Retina (tissue), 1 donor: ENCODE data around the gene SVOP.
"Not testable (repeated sequence)": the region's sequence is repeated elsewhere in the genome, so short reads cannot be mapped to it uniquely, and the experiment has no call there.

Experiments
- DNase-seq: peaks from one replicate; pipeline ENCODE4 v3.0.0-alpha.2; 2016

Gene SVOP, protein sequence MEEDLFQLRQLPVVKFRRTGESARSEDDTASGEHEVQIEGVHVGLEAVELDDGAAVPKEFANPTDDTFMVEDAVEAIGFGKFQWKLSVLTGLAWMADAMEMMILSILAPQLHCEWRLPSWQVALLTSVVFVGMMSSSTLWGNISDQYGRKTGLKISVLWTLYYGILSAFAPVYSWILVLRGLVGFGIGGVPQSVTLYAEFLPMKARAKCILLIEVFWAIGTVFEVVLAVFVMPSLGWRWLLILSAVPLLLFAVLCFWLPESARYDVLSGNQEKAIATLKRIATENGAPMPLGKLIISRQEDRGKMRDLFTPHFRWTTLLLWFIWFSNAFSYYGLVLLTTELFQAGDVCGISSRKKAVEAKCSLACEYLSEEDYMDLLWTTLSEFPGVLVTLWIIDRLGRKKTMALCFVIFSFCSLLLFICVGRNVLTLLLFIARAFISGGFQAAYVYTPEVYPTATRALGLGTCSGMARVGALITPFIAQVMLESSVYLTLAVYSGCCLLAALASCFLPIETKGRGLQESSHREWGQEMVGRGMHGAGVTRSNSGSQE

DNA sequence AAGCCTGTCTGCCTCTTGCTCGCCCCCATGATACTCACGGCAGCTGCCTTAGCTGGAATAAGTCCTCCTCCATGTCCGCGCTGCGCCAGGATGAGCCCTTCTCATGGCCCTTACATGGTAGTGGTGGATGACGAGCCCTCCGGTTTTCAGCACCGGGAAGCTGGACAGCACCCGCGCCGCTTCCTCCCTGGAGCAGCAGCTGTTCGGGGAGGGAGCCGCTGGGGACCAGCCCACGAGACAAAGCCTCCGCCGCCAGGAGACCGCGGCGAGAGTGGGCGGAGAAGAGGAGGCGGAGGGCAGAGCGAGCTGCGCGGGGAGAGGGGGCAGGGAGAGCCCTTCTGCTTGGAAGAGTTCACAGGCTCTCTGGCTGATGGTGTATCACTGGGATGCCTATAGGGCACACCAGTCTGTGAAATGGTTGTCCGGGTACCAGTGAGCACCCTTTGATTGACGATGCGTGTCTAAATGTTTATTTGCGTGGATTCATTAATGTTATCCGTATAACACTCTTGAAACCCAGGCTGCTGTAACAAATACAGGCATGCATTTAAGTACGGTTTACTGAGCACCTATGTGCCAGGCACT lies at the start of gene SVOP:
SVOP (minus strand) TSS at position 273 of the 585 bp plus-strand sequence; CDS start at position 73, 200 bp downstream.
- peak; percentile 94 for DNase-seq

DNA sequence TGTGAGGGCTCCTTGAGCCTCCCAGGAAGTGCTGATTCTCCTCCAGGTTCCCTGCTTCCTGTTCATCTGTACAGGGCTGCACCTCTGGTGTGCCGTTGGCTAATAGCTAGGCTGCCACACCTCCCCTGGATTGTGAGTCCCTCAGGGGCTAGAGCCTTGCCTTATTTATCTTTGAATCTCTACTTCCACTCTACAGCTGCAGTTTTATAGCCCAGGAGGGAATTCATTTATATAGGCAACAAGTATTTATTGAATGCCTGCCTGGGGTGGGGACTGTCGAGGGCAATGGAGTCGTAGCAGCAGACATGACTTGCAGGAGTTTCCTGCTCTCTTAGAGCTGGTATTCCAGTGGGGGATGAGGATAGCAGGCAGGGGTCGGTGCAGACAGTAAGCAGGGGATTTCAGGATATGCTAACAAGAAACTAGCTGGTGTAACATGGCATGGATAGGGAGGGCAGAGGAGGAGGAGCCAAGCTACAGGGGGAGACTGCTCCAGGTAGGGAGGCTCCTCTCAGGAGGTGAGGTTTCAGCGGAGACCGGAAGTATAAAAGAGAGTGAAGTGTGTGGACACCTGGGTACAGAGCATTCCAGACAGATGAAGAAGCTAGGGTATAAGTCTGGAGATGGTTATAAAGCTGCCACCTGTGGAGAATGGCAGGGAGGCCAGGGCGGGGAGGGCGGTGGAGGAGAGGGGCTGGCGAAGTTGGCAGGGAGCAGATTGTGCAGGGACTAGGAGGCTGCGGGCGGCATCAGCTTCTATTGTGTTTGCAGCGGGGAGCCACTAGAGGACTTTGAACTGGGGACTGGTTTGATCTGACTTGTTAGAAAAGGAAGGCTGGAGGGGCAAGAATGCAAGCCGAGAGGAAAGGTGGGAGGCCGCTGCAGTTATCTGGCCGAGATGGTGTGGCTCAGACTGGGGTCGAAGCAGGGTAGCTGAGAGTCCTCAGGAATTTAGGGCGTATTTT lies 48.7 kb upstream of the SVOP start:
- DNase-seq, result no peak

DNA sequence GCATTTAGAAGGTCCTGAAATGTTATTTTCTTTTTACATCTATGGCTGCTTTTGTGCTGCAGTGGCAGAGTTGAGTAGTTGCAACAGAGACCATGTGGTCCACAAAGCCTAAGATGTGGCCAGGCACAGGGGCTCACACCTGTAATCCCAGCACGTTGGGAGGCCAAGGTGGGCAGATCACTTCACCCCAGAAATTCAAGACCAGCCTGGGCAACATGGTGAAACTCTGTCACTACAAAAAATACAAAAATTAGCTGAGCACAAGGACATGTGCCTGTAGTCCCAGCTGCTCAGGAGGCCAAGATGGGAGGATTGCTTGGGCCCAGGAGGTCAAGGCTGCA lies 45.0 kb upstream of the SVOP start:
- DNase-seq, result no peak

DNA sequence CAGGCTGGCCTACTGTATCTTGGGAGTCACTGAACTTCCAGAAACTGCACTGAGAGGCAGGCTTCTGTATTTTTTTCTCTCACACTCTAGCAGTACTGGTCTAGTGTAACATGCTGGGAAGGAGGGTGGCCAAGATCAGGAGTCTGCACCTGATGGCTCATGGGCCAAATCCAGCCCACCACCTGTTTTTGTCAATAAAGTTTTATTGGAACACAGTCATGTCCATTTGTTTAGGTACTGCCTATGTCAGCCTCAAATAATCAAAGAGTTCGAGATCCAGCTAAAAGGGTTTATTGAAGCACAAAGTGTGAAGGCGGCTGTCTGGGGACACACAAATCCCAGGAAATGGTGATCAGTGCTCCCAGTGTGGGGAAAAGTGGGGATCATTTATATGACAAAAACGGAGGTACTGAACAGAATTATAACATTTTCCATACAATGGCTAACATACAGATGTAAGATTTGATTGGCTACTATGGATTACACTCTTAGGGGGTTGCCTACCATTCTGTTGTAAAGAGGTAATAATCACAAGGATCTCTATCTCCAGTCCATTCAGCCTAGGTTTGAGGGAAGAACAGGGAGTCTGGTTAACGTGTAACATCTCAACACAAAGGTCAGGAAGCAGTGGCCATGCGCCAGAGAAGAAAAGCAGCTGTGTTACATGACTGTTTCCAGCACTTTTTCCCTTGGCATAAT lies 44.4 kb upstream of the SVOP start:
- no peak for DNase-seq

DNA sequence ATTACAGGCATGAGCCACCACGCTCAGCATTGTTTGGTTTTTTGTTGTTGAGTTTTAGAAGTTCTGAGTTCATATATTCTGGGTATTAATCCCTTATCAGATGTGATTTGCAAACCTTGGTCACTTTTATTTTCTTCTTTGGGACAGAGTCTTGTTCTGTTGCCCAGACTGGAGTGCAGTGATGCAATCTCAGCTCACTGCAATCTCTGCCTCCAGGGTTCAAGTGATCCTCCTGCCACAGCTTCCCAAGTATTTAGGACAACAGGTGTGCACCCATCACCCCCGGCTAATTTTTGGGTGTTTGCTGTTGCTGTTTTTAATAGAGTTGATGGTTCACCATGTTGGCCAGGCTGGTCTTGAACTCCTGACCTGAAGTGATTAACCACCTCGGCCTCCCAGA lies 43.3 kb upstream of the SVOP start:
- DNase-seq, result no peak

DNA sequence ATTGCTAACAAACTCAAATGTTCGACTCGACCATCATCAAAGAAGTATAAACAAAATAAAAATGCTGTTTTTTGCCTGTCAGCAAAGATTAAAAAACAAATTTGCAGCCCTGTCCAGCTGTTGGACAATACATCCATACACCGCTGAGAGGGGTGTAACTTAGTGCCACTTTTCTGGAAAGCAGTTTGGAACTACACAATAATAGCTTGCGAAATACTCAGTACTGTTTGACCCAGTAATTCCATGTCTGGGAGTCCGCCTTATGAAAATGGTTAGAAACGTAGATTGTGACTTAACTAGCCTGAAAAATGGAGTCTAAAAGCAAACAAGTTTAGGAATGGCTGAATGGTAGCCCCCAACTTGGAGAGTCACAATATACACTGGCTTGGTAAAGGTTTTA lies 37.9 kb upstream of the SVOP start:
- no peak for DNase-seq

DNA sequence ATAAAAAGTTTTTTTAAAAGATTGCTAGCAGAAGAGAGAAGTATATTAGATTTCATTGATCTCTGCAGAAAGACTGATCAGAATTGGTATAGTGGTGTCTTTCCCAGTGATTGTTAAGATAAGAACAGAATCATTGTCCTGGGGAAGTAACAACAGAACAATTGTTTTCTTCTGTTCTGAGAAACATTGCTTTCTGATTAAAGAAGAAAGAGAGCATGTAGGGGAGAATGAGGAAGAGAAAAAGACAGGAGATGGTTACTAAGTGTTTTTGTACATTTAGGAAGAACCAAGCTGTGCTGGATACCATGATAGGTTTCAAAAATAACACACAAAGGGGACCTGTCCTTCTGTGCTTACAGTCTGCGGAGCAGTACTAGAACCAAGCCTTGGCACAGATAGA lies 36.5 kb upstream of the SVOP start:
- no peak for DNase-seq

DNA sequence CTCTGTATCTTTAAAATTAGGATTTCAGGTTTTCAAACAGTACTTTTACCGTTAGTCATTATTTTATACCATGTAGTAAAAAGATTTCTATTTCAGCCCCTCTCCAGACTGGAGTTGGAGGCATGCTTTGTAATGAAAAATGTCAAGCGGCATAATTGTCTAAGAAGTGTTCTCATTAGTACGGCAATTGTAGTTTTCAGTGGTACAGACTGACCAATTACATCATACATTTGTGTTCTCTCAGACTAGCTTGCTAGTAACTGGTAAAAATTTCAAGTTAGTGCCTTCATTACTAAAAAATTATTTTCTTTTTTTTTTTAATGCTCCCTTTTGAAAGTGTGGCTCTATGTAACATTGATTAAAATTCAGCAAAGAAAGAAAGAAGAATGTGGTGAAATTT lies 36.0 kb upstream of the SVOP start:
- no peak for DNase-seq

DNA sequence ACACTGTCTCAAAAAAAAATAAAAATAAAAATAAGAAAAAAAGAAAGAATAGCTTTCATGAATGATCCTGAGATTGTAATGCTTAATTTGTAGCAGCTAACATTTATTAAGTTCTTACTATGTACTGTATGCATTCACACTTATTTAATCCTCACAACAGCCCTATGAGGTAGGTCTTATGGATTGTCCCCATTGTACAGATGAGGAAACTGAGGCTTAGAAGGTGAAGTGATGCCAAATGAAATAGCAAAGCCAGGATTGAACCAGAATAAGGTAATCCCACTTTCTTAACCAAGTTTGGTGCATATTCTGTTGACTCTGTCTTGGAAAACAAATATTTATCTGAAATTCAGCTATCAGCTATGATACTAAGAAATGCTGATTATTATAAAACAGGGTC lies 33.7 kb upstream of the SVOP start:
- no peak for DNase-seq

DNA sequence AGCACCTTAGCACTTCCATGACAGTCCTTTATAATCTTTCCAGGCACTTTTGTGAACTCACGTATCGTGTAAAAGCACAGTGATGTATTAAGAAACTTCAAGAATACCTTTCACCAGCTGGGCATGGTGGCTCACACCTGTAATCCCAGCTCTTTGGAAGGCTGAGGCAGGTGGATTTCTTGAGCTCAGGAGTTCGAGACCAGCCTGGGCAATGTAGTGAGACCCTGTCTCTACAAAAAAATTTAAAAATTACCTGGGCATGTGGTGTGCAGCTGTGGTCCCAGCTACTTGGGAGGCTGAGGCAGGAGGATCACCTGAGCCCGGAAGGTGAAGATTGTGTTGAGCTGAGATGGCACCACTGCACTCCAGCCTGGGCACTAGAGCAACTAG lies 33.3 kb upstream of the SVOP start:
- not testable (repeated sequence) for DNase-seq

DNA sequence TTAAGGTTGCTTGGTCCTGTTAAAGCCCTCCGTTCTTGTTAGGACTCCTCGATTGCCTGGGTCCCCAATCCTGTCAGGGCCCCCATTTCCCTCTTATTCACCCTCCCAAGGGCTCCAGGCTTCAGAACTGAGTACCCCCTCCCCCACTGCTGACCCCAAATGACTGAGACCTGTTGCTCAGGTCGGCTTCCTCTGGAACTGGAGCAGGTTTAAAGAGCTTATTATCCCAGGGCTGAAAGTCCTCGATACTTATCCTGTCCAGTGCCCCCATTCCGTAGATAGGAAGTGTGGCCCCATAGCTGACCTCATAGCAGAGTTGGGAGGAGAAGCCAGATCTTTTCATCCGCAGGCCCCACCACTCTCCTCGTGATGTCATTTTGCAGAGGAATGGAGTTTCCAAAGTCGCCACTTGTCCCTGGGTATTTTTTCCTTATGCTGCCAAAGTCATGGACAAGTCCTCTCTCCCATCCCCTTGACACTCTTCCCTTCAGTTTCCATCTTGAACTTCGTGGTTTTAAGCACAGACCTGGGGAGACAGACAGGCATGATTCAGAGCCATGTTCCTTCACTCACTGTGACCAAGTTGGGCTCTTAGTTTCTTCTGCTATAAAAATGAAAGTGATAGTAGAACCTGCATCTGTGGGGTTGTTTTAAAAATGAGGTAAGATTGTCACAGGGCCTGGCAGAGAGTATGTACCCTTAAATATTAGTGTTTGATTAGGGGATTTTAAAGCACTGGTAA lies 32.7 kb upstream of the SVOP start:
- DNase-seq, result no peak

DNA sequence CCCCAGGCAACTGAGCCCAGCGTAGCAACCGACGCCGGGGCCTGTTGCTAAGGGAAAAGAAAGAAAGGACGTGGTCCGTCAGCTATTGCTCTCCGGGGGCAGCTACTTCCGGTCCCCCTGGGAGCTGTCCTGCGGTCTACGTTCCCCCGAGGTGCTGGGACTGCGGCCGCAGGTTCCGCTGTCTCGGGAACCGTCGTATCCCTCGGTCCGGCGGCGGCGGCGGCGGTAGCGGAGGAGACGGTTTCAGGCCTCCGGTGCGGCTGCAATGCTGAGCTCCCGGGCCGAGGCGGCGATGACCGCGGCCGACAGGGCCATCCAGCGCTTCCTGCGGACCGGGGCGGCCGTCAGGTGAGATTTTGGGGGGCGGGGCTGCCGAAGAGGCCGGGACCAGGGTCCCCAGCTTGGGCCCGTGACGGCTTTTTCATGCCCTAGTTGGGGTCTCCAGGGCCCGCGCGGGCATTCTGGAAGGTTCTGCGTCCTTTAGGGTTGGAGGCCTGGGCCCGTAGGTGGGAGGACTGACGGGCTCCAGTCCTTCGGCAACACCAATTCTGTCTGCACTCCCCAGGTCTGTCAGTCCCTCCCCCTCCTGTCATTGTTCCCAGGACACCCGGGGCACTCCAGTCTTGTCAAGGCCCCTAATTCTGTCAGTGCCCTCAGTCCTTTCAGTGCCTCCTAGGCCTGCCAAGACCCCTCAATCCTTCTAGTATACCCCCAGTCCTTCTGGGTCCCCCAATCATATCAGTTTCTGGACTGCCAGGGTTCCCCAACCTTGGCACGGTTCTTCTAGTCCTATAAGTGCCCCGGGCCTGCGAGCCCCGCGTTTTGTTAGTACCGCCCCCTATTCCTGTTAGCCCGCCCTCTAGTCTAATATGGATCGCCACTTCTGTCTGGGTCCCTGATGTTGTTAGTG lies 31.8 kb upstream of the SVOP start, which contains the start of gene USP30:
USP30 (plus strand) TSS at position 163 of the 910 bp plus-strand sequence; CDS start at position 266, 103 bp downstream.
- peak; percentile 95 for DNase-seq

DNA sequence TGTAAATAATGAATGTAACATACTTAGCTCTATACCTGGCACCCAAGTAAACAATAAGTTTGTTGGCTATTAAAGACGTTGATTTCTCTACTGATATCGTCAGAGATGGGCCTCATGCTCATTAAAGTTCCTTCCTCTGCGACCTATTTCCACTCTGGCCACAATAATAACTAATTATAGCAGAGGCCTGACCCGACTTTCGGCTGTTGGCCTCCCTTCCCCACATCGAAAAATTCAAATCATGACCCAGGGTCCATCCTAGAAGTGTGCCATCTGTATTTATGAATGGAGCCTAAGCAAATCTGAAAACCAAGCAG lies 31.2 kb upstream of the SVOP start:
- DNase-seq, result no peak

DNA sequence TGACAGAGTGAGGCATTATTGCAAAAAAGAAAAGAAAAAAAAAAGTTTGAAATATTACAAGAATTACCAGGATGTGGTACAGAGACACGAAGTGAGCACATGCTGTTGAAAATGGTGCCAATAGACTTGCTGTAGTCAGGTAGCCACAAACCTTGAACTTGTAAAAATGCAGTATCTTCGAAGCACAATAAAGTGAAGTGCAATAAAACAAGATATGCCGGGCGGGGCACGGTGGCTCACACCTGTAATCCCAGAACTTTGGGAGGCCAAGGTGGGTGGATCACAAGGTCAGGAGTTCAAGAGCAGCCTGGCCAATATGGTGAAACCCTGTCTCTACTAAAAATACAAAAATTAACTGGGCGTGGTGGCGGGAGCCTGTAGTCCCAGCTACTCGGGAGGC lies 28.9 kb upstream of the SVOP start:
- not testable (repeated sequence) for DNase-seq

DNA sequence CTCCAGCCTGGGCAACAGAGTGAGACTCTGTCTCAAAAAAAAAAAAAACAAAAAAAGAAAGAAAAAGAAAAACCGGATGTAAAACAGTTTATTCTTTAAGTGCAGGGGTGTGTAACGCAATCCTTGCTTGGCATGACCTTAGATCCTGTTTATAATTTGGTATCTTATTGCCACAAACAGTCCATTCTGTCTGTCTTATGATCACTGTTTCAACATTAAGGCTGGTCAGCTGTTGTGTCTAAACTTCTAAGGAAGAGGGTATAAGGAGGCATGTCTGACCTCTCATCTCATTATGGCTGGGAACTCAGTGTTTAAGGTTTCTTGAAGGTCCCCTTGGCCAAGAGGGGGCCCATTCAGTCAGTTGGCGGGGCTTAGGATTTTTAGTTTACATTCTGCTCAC lies 27.8 kb upstream of the SVOP start:
- DNase-seq, result not testable (repeated sequence)

DNA sequence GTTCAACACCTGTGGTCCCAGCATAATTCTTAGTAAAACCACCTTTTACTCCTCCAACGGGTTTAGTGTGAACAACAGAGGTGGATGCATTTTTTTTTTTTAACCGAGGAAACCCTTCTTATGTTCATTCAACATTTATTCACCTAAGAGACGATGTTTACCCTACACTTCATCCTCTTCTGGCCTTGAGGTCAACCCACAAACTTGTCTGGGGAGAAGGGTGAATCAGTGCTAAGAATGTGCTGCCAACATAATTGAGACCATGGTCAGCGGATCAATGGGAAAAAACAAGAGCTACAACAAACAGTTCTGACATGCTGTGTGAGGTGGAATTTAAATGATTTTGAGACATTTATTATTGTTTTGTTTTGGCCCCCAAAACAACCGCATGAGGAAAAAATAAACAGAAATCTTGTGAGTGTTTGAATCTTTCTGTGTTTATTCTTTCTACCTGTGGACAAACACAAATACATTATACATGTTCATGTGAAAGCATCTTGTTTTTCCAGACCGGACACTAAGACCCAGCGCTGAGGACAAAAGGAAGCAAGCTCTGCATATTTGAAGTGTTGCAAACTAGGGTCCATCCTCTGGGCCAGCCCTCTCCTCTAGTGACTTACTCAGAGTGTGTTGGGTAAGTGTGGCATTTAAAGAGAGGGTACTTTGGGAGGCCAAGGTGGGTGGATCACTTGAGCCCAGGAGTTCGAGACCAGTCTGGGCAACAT lies 26.4 kb upstream of the SVOP start:
- no peak for DNase-seq

DNA sequence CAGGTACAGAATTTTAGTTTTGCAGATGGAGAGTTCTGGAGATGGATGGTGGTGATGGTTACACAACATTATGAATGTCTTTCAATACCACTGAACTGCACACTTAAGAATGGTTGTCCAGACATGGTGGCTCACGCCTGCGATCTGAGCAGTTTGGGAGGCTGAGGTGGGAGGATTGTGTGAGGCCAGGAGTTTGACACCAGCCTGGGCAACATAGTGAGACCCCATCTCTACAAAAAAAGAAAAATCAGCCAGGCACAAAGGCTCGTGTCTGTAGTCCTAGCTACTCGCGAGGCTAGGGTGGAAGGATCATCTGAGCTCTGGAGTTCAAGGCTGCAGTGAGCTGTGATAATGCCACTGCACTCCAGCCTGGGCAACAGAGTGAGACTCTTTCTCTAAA lies 23.4 kb upstream of the SVOP start:
- no peak for DNase-seq

DNA sequence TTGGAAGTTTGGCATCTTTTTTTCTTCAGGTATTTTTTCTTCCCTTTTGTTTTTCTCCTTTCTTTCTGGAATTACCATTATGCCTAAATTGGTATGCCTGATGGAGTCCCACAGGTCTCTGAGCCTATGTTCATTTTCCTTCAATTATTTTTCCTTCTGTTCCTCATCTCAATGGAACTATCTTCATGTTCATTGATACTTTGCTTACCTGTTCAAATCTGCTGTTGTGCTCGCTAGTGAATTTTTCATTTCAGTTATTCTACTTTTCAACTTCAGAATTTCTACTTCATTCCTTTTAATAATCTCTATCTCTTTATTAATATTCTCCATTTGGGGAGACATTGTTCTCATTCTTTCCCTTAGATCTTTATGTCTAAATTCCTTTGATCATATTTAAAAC lies 16.1 kb upstream of the SVOP start:
- DNase-seq, result no peak

DNA sequence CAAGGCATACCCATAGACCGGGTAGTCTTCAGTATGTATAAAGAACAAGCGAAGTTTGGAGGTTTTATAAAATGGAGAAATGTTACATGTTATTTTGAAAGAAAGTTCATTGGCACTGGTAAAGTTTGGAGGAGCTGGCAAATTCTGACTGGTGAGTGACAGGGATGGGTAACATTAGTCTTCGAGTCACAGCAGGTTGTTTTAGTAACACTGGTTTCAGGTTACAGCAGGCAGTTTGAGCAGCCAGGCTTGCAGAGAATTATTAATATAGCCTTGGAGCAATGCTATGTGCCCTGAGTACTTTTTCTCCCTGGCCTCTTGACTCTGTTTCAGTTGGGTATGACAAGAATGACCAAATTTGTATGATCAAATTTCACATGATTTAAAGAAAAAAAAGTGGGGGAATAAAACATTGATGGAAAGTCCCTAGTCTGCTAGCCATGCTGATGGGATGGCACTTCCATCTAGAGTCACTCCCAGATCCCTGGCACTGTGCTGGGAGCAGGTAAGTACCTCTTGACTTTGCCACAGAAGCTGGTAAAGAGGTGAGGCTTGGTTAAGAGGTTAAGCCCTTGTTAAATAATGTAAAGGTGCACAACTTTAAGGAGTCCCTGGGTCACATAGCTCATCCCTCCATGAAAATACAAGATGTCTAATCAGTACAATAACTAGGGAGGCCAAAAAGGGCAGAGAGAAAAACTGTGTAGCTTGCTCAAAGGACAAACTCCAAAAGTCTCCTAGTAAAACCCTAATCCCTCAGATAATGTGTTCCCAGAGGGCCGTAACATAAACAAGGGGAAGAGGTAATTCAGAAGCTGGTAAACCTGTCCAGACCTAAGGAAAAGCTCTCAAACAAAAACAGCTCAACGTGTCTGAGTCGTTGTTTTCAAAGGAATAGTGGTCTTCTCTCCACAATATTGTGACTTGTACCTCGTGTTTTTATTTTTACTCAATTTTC lies 12.7 kb upstream of the SVOP start:
- DNase-seq, result no peak
